Heart left ventricle (tissue), 13 donors: ENCODE data around the gene DSE.

Experiments used
- CTCF ChIP-seq, 12 donors: fragments of 200-600 bp; sonication (generic) in 4 of 12; IDR thresholded peaks; one replicate each; pipeline versions ENCODE4 v1.5.0 to v1.8.0; 2018 to 2022; ENCODE audit warnings: antibody characterized with exemption in 12 of 12, mild to moderate bottlenecking in 5 of 12
- POLR2A ChIP-seq, 2 donors: fragments of 450-650 bp; IDR thresholded peaks; one replicate each; pipeline ENCODE4 v1.6.1; 2017; ENCODE audit warnings: antibody characterized with exemption in 2 of 2, mild to moderate bottlenecking in 2 of 2, moderate library complexity in 2 of 2
- donor health status: ischemic (EF 13 %, LVEDD 7.1; RV severe dilation, severe dysfunction).
- donor health status: DM: no; HTN: yes; CAD: no.
- donor health status: DM: no; HTN: no; CAD: no.
- donor health status: ischemic (EF 25% LVEDD 6.9; RV normal size, moderate dysfunction).
- donor health status: ischemic (EF 25% LVEDD 5.7; RV mildly dilated, moderate dysfunction).
- donor health status: ischemic (EF 35%, LVEDD 5.7; RV mildly dilated, moderate dysfunction).
- donor health status: nonischemic (EF 11% LVEDD 7.7; RV severe dilation, severe dysfunction).
- donor health status: DM: yes; HTN: yes; CAD: no.
- donor health status: PGD.
- donor health status: ischemic (EF 29% LVEDD 5.4; RV normal size, mild dysfunction).
- donor health status: nonischemic (EF 23%, LVEDD 6.1; RV moderate dilation, normal function).

GRCh38 chr6:116388924-116389323 lies 18.2 kb downstream of the DSE start:
- TF ChIP-seq CTCF (IDR thresholded peaks at IDR 0.05): no peak
- TF ChIP-seq POLR2A (IDR thresholded peaks at IDR 0.05): no peak
